GM21423 (cell line): Measurements from ENCODE around the gene PPTC7.
"Not testable (repeated sequence)": the region's sequence is repeated elsewhere in the genome, so short reads cannot be mapped to it uniquely, and the experiment has no call there.

ENCODE experiments used
- ATAC-seq: cut with Tn5 transposase; IDR thresholded peaks from one replicate; pipeline ENCODE4 v1.9.1; 2021; ENCODE audit warnings: mild to moderate bottlenecking, moderate library complexity; ENCODE audit not compliant: unreplicated experiment

The PPTC7 gene

GRCh38 chr12:110583137-110584059 is at the start of gene PPTC7:
PPTC7 (minus strand) TSS chr12:110583318; CDS start chr12:110583031, 287 bp downstream.
- peak; percentile 85 for ATAC-seq

GRCh38 chr12:110627500-110628195 is 44.5 kb upstream of the PPTC7 start:
- no peak for ATAC-seq

- ATAC-seq = no peak
These were observed 39.5 kb upstream of the PPTC7 start for GRCh38 chr12:110622582-110622981.

GRCh38 chr12:110619534-110619953 is 36.4 kb upstream of the PPTC7 start:
- no peak for ATAC-seq

GRCh38 chr12:110616471-110617115 is 33.5 kb upstream of the PPTC7 start:
- ATAC-seq = no peak

GRCh38 chr12:110615171-110615570 is 32.1 kb upstream of the PPTC7 start:
- no peak for ATAC-seq

- peak; percentile 95 for ATAC-seq
These were observed 30.9 kb upstream of the PPTC7 start, which contains the start of gene TCTN1 for GRCh38 chr12:110613771-110614684. TCTN1 (plus strand) TSS chr12:110614129; CDS start chr12:110614183, 54 bp downstream.

GRCh38 chr12:110613071-110613770 is 30.1 kb upstream of the PPTC7 start:
- ATAC-seq = no peak

- no peak for ATAC-seq
These were observed 23.1 kb upstream of the PPTC7 start for GRCh38 chr12:110606253-110606611.

GRCh38 chr12:110602085-110602814 is 19.1 kb upstream of the PPTC7 start:
- ATAC-seq = not testable (repeated sequence)

GRCh38 chr12:110600254-110600653 is 17.1 kb upstream of the PPTC7 start:
- no peak for ATAC-seq

GRCh38 chr12:110599334-110599733 is 16.2 kb upstream of the PPTC7 start:
- ATAC-seq = no peak

- ATAC-seq = no peak
These were observed 14.8 kb upstream of the PPTC7 start for GRCh38 chr12:110597885-110598284.

GRCh38 chr12:110592919-110593318 is 9.8 kb upstream of the PPTC7 start:
- ATAC-seq = not testable (repeated sequence)

GRCh38 chr12:110592078-110592477 is 9.0 kb upstream of the PPTC7 start:
- no peak for ATAC-seq

GRCh38 chr12:110591451-110592051 is 8.4 kb upstream of the PPTC7 start:
- peak; percentile 2 for ATAC-seq

- peak; percentile 82 for ATAC-seq
These were observed 7.7 kb upstream of the PPTC7 start for GRCh38 chr12:110590806-110591326.

GRCh38 chr12:110590059-110590458 is 6.9 kb upstream of the PPTC7 start:
- ATAC-seq = no peak
